GM23248 (cell line): ENCODE results near the gene FAM114A2. TPM values are rescaled to one million over a fixed set of nuclear protein-coding genes. Genes with fewer than 3 reads are reported as not detected.

ENCODE experiments used
- DNase-seq: peaks from one replicate; pipeline ENCODE4 v3.0.0-alpha.2; 2015
- H2AFZ ChIP-seq: fragments of 200-600 bp; sonication (generic); 2 replicates; pipeline ENCODE4 v1.6.1; 2016; ENCODE audit warnings: antibody characterized with exemption
- H3F3A ChIP-seq: fragments of 200-600 bp; sonication (generic); 2 replicates; pipeline ENCODE4 v1.6.1; 2016; ENCODE audit warnings: mild to moderate bottlenecking, antibody characterized with exemption, mixed run types; ENCODE audit not compliant: insufficient read depth
- H3K27ac ChIP-seq: fragments of 200-600 bp; sonication (generic); 2 replicates; pipeline ENCODE4 v1.5.1; 2016; ENCODE audit warnings: mild to moderate bottlenecking
- H3K27me3 ChIP-seq: fragments of 200-600 bp; sonication (generic); replicated peaks from 2 replicates; pipeline ENCODE4 v1.6.1; 2016; ENCODE audit warnings: mild to moderate bottlenecking; ENCODE audit not compliant: insufficient read depth
- H3K36me3 ChIP-seq: fragments of 200-600 bp; sonication (generic); 2 replicates; pipeline ENCODE4 v1.6.1; 2016; ENCODE audit warnings: low read depth, mild to moderate bottlenecking
- H3K4me1 ChIP-seq: fragments of 200-600 bp; sonication (generic); 2 replicates; pipeline ENCODE4 v1.6.1; 2016; ENCODE audit warnings: mild to moderate bottlenecking; ENCODE audit not compliant: insufficient read depth
- H3K4me2 ChIP-seq: fragments of 200-600 bp; sonication (generic); one replicate; pipeline ENCODE4 v1.6.1; 2016; ENCODE audit warnings: mild to moderate bottlenecking; ENCODE audit not compliant: unreplicated experiment
- H3K4me3 ChIP-seq: fragments of 200-600 bp; sonication (generic); 2 replicates; pipeline ENCODE4 v1.5.1; 2016; ENCODE audit warnings: mild to moderate bottlenecking
- H3K79me2 ChIP-seq: fragments of 200-600 bp; sonication (generic); 2 replicates; pipeline ENCODE4 v1.6.1; 2016; ENCODE audit warnings: mild to moderate bottlenecking; ENCODE audit not compliant: insufficient read depth
- H3K9ac ChIP-seq: fragments of 200-600 bp; sonication (generic); 2 replicates; pipeline ENCODE4 v1.6.1; 2016; ENCODE audit warnings: mild to moderate bottlenecking
- H3K9me2 ChIP-seq: fragments of 200-600 bp; sonication (generic); 2 replicates; pipeline ENCODE4 v1.6.1; 2016; ENCODE audit warnings: mixed run types, mild to moderate bottlenecking, moderate library complexity; ENCODE audit not compliant: insufficient read depth
- H3K9me3 ChIP-seq: fragments of 200-600 bp; sonication (generic); one replicate; pipeline ENCODE4 v1.6.1; 2017; ENCODE audit warnings: low read depth
- H4K20me1 ChIP-seq: fragments of 200-600 bp; sonication (generic); 2 replicates; pipeline ENCODE4 v1.6.0; 2016; ENCODE audit not compliant: insufficient read depth
- EZH2 ChIP-seq: fragments of 200-600 bp; sonication (generic); IDR thresholded peaks from 2 replicates; pipeline ENCODE4 v1.6.1; 2018; ENCODE audit warnings: antibody characterized with exemption, mild to moderate bottlenecking; ENCODE audit not compliant: insufficient read depth, poor library complexity, severe bottlenecking
- EZH2phosphoT487 ChIP-seq: fragments of 200-600 bp; sonication (generic); IDR thresholded peaks from 2 replicates; pipeline ENCODE4 v1.6.1; 2018; ENCODE audit warnings: antibody characterized with exemption, moderate library complexity, mild to moderate bottlenecking, low read depth; ENCODE audit not compliant: insufficient read depth
- WGBS, 2 experiments: methylation state at CpG; one replicate each; pipeline ENCODE4 v1.1.6; 2015 to 2017; ENCODE audit warnings: low lambda C conversion rate in 2 of 2, low coverage in 1 of 2; ENCODE audit errors: missing lambda C conversion rate in 2 of 2; 5-methylcytosine and 5-hydroxymethylcytosine counted together
- in situ Hi-C: fragments of 300-500 bp; cut with MboI; formaldehyde crosslinking; loops from 2 replicates; pipeline ENCODE4 v1.15.0; 2020
- polyA plus RNA-seq: library from polyadenylated mRNA; unstranded; fragments of >200 nt; fragmentation: Nextera tagmentation; extraction: Ambion mirVana; gene quantifications from 2 replicates; pipeline ENCODE4 v1.2.1, GENCODE V29; 2016
- total RNA-seq: library from RNA; depleted of rRNA; stranded (reverse); fragments of >200 nt; shearing (Covaris generic); gene quantifications from 2 replicates; pipeline ENCODE4 v1.2.3, GENCODE V29; 2014

The FAM114A2 gene
- total and polyA plus RNA-seq, 2 experiments from 2014 or later: 20.2 to 27.0 TPM

DNA sequence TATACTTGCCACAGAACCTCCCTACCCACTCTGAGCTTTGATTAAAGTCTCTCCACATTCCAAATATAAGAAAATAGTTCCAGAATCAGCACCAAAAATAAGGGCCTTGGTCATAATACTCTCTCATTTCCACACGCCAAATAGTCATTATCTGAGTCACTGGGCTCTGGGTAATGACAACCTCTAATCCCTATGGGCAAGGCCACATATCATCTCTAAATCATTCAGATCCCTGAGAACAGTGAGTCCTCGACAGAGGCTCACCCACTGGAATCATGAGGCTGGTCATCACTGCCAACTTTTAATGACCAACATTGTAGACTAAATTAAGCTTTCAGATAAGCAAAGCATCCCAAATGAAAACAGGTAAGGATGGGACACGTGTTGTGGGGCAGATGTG is 28.1 kb downstream of the FAM114A2 start:
- Histone ChIP-seq H2AFZ (no peak overlapping the region), H3K79me2 (no peaks in the 10 kb centered on the region), H3K4me1 (no peaks in the 10 kb centered on the region), H3K4me3 (no peak overlapping the region), H3K27ac (no peak overlapping the region), H3F3A (no peaks in the 10 kb centered on the region), H4K20me1 (no peaks in the 10 kb centered on the region), H3K9me2 (no peaks in the 10 kb centered on the region), H3K36me3 (peaks cover 4% of the 10 kb centered on the region; the same call in 1 of the 2 replicates), H3K9me3 (no peaks in the 10 kb centered on the region), H3K9ac (no peak overlapping the region), H3K27me3 (no peaks in the 10 kb centered on the region), H3K4me2 (no peak overlapping the region)
- peak; percentile 34 for DNase-seq
- 16 to 30% methylated on average over 3 of the region's 3 CpGs for WGBS, 2 experiments
- in situ Hi-C loops: no loop called here
- TF ChIP-seq EZH2phosphoT487: no peak
- TF ChIP-seq EZH2: no peak

- Histone ChIP-seq H3K36me3 (peaks cover 14% of the 10 kb centered on the region), H3K9me3 (no peaks in the 10 kb centered on the region), H3F3A (0 out of 2 replicates have a peak, but pooled peaks cover 4% of the 10 kb centered on the region), H3K9ac (no peak overlapping the region), H4K20me1 (no peaks in the 10 kb centered on the region), H3K27ac (no peak overlapping the region), H3K4me1 (0 out of 2 replicates have a peak, but pooled peaks cover 3% of the 10 kb centered on the region), H3K27me3 (no peaks in the 10 kb centered on the region), H3K9me2 (no peaks in the 10 kb centered on the region), H3K4me2 (no peak overlapping the region), H3K4me3 (no peak overlapping the region), H3K79me2 (no peaks in the 10 kb centered on the region), H2AFZ (no peak overlapping the region)
- TF ChIP-seq EZH2: no peak
- TF ChIP-seq EZH2phosphoT487: no peak
- in situ Hi-C loops: no loop called here
- no peak for DNase-seq
- WGBS, 2 experiments: 93 to 96% methylated on average over 1 of the region's 1 CpG
These were observed 33.1 kb downstream of the FAM114A2 start for GRCh38 chr5:154005648-154006047.

DNA sequence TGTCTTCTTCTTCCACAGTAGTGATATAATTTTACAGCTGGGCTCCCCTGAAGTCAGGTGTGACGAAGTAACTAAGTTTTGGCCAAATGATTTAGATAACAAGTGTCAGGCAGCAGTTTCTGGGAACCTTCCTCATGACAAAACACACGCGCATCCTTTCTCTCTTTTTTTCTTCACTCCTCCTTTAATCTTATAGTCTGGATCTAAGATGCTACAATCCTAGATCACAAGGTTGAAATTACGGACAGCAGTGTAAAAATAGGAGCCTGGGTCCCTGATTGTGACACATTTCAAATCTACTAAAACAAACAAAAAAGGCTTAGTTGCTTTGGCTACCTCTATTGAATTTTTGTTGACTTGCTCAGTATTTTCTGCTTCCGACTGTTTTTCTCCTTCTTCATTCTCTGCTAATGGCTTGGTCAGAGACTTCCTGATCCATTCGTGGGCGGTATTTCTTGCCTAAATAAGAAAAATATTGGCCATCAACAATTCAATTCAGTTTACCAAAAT is 36.1 kb downstream of the FAM114A2 start:
- Histone ChIP-seq H2AFZ (no peak overlapping the region), H3K36me3 (peaks cover 15% of the 10 kb centered on the region), H3K4me2 (no peak overlapping the region), H3F3A (0 out of 2 replicates have a peak, but pooled peaks cover 4% of the 10 kb centered on the region), H3K9me3 (no peaks in the 10 kb centered on the region), H3K79me2 (no peaks in the 10 kb centered on the region), H3K9me2 (no peaks in the 10 kb centered on the region), H3K9ac (no peak overlapping the region), H3K4me1 (0 out of 2 replicates have a peak, but pooled peaks cover 3% of the 10 kb centered on the region), H3K27ac (no peak overlapping the region), H3K4me3 (no peak overlapping the region), H3K27me3 (no peaks in the 10 kb centered on the region), H4K20me1 (no peaks in the 10 kb centered on the region)
- TF ChIP-seq EZH2 (no peak), EZH2phosphoT487 (no peak)
- WGBS, 2 experiments: 78 to 81% methylated on average over 7 of the region's 7 CpGs
- no peak for DNase-seq
- in situ Hi-C loops: no loop called here

- Histone ChIP-seq H3K9ac (no peak overlapping the region), H4K20me1 (no peaks in the 10 kb centered on the region), H3F3A (0 out of 2 replicates have a peak, but pooled peaks cover 4% of the 10 kb centered on the region), H3K4me2 (no peak overlapping the region), H3K9me2 (no peaks in the 10 kb centered on the region), H3K79me2 (no peaks in the 10 kb centered on the region), H3K4me3 (no peak overlapping the region), H3K27ac (no peak overlapping the region), H2AFZ (no peak overlapping the region), H3K4me1 (0 out of 2 replicates have a peak, but pooled peaks cover 3% of the 10 kb centered on the region), H3K36me3 (peaks cover 20% of the 10 kb centered on the region), H3K9me3 (no peaks in the 10 kb centered on the region), H3K27me3 (no peaks in the 10 kb centered on the region)
- 43 to 52% methylated on average over 4 of the region's 4 CpGs for WGBS, 2 experiments
- in situ Hi-C loops: no loop called here
- no peak for TF ChIP-seq EZH2phosphoT487
- no peak for TF ChIP-seq EZH2
- DNase-seq: peak; percentile 5
These were observed 36.6 kb downstream of the FAM114A2 start for GRCh38 chr5:154002093-154002492.

- no peaks in the 10 kb centered on the region for H3K9me2 ChIP-seq
- H4K20me1 ChIP-seq: no peaks in the 10 kb centered on the region
- in situ Hi-C loops: no loop called here
- H3K79me2 ChIP-seq: no peaks in the 10 kb centered on the region
- DNase-seq: no peak
- H3F3A ChIP-seq: 0 out of 2 replicates have a peak, but pooled peaks cover 4% of the 10 kb centered on the region
- H3K4me1 ChIP-seq: 0 out of 2 replicates have a peak, but pooled peaks cover 3% of the 10 kb centered on the region
- H3K4me3 ChIP-seq: no peak overlapping the region
- no peaks in the 10 kb centered on the region for H3K27me3 ChIP-seq
- TF ChIP-seq EZH2phosphoT487 (no peak), EZH2 (no peak)
- H3K36me3 ChIP-seq: peaks cover 21% of the 10 kb centered on the region
- no peaks in the 10 kb centered on the region for H3K9me3 ChIP-seq
- no peak overlapping the region for H3K27ac ChIP-seq
- H3K9ac ChIP-seq: no peak overlapping the region
- no peak overlapping the region for H2AFZ ChIP-seq
- H3K4me2 ChIP-seq: no peak overlapping the region
These were observed 38.0 kb downstream of the FAM114A2 start for GRCh38 chr5:154000703-154001102.
